ENCODE data around the gene AURKB.
"Not testable (repeated sequence)": the region's sequence is repeated elsewhere in the genome, so short reads cannot be mapped to it uniquely, and the experiment has no call there.

AURKB gene

GRCh38 chr17:8187517-8188262 lies 22.7 kb downstream of the AURKB start:
- peak; percentile 100 for DNase-seq (ENCODE audit: low read depth)

- peak; percentile 99 for DNase-seq (ENCODE audit: low read depth)
These were observed 23.4 kb downstream of the AURKB start for GRCh38 chr17:8186787-8187516.

DNA sequence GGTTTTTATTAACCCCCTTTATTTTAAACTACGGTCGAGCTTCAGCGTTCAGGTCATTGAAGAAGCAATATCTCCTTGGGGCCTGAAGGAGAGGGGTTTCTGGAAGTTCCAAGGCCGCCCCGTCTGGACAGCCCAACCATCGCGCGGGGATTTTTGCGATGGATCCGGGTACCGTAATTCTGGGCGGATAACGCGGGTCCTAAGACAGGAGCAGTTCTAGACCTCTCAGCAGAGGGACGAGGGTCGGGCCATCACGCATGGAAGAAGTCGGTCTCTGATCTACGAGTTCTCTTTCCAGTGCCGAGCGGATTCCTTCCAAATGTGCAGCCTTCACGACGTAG lies 24.0 kb downstream of the AURKB start:
- DNase-seq (ENCODE audit: low read depth), result no peak

DNA sequence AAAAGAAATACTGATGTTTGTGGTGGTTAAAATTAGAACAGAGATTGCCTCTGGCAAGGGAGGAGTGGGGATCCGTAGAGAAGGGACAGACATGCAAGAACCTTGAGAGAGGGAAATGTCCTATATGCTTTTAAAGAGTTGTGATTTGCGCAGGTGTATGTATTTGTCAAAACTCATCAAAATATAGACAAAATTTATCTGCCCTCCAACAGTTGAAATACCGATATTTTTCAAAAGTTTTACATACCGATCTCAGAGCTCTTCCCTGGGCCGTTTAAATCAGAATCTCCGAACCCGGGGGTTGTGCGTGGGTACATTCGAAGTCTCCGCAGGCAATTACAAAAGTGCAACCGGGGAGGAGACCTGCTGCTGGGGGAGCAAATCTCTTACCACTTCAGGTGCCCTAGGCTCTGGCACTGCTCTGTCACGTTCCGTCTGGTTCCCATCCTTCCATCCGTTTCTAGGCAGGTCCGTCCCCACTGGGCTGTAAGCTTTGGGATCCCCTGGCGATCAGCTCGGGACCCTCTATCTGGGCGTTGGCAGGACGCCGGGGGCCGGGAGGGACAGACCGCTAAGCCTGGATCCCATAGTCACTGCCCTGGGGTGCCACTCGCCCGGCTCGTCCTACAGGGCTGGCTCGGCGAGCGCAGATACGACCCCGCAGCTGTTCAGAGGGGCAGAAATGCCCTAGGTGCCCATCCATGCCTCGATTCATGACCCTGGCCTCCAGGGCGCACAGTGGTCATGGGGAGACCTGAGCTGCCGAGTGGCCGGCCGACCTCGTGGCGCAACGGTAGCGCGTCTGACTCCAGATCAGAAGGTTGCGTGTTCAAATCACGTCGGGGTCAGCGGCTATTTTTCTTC lies 24.6 kb downstream of the AURKB start:
- no peak for DNase-seq (ENCODE audit: low read depth)

DNA sequence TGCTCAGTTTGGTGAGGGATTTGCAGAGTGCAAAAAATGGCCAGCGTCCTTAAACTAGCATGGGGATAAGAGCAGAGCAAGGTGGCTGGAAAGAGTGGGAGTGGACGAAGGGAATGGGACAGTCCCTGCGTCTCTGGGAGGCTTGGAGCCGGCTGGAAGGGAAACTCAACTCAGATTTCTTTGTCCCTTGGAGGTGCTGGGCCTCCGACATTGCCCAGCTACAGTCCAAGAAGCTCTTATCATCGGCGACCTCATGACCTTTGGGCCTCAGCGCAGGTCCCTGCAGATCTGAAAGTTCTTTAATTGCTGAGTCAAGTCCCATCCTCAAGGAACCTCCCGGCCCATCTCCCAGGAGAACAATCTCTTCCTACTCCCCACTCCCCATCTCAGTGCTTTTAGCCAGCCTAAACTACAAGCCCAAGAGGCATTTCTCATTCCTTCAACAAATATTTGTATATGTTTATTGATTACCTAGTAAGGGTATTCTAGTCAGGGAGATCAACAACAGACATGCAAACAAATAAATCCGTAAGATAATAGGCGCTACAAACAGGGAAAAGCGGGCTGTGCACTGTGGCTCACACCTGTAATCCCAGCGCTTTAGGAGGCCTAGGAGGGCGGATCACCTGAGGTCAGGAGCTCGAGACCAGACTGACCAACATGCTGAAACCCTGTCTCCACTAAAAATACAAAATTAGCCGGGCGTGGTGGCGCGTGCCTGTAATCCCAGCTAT lies 33.2 kb downstream of the AURKB start:
- no peak for DNase-seq (ENCODE audit: low read depth)

DNA sequence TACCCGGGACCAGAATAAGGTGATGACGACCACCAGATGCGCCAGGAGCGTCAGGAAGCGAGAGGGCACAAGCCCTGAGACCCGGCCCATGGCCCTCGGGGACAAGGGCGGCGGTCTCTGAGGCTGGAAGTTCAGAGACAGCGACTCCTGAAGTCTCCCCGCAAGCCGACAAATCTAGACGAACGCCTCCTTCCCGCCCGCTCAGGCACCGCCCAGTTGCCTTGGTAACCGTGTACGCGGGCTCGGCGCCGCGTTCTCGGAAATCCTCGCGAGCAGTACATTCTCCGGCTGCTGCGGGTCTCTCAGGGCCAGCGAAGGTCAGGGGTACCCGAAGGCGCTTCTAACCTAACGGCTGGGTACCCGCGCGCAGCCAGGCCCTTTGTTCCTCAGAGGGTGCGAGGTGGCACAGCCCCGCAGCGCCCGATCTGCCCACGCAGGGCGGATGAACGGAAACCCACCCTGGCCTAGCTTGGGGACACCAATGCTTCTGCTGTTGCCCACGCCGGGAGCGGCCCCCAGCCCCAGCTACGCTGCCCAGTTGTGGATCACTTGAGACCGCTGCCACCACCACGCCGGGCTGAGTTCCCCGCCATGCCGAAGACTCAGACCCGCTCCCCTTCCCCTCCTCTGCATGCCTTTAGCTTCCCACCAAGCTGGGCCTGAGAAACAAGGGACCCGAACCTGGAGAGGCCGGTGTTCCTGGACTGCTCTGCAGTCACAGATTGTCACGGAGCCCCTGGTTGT lies 34.0 kb downstream of the AURKB start, which contains the start of gene TMEM107:
TSS of gene TMEM107 (minus strand) at position 184 of the 744 bp plus-strand sequence. CDS start at position 90, 94 bp downstream.
- DNase-seq (ENCODE audit: low read depth), result no peak

DNA sequence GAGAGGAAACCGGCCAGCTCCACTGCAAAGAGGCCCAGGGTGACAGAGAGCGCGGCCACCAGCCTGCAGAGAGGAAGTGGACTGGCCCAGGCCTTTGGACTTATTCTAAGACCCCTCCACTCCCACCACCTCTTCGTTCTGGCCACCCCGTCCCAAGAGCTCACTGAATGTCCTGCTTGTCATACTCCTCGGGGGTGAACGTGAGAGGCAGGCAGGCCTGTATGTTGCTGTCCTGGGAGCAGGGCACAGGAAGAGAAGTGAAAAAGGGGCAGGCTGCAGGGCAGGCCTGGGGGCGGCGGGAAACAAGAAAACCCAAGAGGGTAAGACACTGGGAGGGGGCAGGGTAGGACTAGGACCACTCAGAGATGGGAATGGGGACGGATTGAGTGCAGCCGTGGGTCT lies 34.6 kb downstream of the AURKB start:
- DNase-seq (ENCODE audit: low read depth), result no peak

DNA sequence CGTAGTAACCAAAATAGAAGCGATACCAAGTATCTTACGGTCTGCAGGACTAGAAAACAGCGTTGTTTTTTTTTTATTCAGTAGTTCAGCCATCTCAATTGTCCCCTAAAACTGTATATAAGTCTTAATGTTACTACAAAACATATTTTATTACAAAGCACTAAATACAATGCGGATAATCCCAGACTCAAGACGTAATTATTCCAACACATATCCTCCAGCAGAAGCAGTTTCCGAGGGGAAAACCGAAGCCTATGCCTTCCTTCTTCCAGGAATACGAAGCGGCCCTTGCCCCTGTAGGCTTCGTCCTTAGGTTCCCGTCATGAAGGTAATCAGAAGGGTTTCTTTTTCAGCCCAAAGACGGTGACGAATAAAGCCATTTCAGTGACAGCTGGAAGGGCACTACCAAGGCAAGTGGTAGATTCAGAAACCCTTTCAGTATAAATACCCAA lies 36.5 kb downstream of the AURKB start:
- DNase-seq (ENCODE audit: low read depth), result no peak

DNA sequence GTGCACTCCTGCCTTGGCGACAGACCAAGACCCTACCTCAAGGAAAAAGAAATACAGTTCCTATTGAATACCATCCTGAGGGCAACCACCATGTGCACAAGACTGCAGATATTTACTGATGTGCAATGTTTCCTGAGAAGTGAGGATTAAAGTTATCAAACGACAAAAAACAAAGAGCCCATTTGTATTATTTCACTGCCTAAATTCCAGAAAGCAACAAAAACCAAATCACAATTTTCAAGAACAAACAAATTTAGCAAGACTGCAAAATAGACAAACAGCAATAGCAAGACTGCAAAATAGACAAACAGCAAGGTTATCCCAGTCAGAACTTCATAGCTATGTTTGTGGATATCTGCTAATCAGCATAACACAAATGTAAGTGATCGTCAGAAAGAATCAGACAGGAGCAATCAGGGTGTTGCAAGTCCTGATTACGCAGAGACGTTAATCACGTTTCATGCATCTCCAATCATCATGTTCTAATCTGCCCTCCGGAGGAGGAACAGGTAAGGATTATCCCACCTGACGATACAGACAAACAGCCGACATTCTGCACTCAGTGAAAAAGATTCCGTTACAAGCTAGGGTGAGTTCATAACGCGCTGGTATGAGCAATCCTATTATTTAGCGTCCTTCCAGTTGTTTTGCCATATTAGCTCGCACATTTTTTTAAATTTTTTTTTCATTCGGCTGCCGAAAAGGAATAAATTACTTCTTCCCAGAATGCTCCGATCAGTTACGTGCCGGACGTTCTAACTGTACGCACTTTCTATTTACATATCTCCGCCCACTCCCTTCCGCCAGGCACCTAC lies 37.1 kb downstream of the AURKB start:
- DNase-seq (ENCODE audit: low read depth), result peak; percentile 96

GRCh38 chr17:8170186-8170585 lies 40.2 kb downstream of the AURKB start:
- DNase-seq (ENCODE audit: low read depth), result not testable (repeated sequence)

- no peak for DNase-seq (ENCODE audit: low read depth)
These were observed 42.8 kb downstream of the AURKB start for GRCh38 chr17:8167526-8167925.

GRCh38 chr17:8166731-8167130 lies 43.6 kb downstream of the AURKB start:
- DNase-seq (ENCODE audit: low read depth), result no peak

DNA sequence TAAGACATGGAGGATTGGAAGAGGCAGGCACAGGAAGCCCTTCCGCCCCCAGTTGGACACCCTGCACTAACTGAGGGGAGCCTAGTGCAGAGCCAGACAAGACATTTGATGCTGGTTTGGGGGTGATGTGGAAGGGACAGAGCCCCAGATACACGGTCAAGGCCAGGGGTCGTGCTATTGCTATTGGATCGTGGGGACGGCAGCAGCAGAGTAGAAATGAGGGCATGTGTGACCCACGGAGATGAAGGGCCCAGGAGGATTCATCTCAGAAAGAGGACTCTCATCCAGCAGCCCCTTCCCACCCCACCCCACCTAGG lies 45.6 kb downstream of the AURKB start:
- no peak for DNase-seq (ENCODE audit: low read depth)

GRCh38 chr17:8163978-8164814 lies 46.2 kb downstream of the AURKB start:
- DNase-seq (ENCODE audit: low read depth), result no peak

GRCh38 chr17:8162997-8163977 lies 47.1 kb downstream of the AURKB start:
- no peak for DNase-seq (ENCODE audit: low read depth)

GRCh38 chr17:8162233-8162996 lies 48.0 kb downstream of the AURKB start, which contains the start of gene VAMP2:
TSS of gene VAMP2 (minus strand) at chr17:8162948. CDS start at chr17:8162879, 69 bp downstream.
- DNase-seq (ENCODE audit: low read depth), result no peak

Data from HS-27A (cell line).